ENCODE measurements around the gene PGM3.

DNA sequence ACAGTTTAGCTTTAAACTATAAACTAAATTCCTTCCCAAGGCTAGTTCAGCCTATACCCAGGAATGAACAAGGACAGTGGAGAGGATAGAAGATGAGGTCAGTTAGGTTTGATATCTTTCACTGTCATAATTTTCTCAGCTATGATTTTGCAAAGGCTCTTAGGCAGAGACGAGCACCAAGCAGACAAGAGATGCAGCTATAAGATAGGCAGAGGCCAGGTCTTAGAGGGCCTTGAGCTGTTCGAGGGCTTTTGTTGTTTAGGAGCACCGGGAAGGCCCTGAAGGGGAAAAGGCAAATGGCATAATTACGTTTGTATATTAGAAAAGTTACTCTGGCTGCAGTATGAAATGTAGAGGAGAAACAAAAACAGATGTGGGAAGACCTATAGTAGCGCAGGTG lies 65.8 kb downstream of the PGM3 start:
- TF ChIP-seq, protein P1, sequence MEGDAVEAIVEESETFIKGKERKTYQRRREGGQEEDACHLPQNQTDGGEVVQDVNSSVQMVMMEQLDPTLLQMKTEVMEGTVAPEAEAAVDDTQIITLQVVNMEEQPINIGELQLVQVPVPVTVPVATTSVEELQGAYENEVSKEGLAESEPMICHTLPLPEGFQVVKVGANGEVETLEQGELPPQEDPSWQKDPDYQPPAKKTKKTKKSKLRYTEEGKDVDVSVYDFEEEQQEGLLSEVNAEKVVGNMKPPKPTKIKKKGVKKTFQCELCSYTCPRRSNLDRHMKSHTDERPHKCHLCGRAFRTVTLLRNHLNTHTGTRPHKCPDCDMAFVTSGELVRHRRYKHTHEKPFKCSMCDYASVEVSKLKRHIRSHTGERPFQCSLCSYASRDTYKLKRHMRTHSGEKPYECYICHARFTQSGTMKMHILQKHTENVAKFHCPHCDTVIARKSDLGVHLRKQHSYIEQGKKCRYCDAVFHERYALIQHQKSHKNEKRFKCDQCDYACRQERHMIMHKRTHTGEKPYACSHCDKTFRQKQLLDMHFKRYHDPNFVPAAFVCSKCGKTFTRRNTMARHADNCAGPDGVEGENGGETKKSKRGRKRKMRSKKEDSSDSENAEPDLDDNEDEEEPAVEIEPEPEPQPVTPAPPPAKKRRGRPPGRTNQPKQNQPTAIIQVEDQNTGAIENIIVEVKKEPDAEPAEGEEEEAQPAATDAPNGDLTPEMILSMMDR (tag by site-specific recombination; IDR thresholded peaks at IDR 0.05) = no peak
- TF ChIP-seq ZNF624 (tag by site-specific recombination; IDR thresholded peaks at IDR 0.05) = no peak
- TF ChIP-seq REPIN1 (tag by site-specific recombination; IDR thresholded peaks at IDR 0.05; ENCODE audit: low read depth) = no peak
- TF ChIP-seq ZNF274 (IDR thresholded peaks at IDR 0.05; ENCODE audit: low read length) = no peak
- no peak for TF ChIP-seq ZNF274 (tag by site-specific recombination; IDR thresholded peaks at IDR 0.05; ENCODE audit: borderline replicate concordance)
- no peak for TF ChIP-seq ZBTB7A (tag by site-specific recombination; IDR thresholded peaks at IDR 0.05; ENCODE audit: low read depth)
- TF ChIP-seq, protein P2, sequence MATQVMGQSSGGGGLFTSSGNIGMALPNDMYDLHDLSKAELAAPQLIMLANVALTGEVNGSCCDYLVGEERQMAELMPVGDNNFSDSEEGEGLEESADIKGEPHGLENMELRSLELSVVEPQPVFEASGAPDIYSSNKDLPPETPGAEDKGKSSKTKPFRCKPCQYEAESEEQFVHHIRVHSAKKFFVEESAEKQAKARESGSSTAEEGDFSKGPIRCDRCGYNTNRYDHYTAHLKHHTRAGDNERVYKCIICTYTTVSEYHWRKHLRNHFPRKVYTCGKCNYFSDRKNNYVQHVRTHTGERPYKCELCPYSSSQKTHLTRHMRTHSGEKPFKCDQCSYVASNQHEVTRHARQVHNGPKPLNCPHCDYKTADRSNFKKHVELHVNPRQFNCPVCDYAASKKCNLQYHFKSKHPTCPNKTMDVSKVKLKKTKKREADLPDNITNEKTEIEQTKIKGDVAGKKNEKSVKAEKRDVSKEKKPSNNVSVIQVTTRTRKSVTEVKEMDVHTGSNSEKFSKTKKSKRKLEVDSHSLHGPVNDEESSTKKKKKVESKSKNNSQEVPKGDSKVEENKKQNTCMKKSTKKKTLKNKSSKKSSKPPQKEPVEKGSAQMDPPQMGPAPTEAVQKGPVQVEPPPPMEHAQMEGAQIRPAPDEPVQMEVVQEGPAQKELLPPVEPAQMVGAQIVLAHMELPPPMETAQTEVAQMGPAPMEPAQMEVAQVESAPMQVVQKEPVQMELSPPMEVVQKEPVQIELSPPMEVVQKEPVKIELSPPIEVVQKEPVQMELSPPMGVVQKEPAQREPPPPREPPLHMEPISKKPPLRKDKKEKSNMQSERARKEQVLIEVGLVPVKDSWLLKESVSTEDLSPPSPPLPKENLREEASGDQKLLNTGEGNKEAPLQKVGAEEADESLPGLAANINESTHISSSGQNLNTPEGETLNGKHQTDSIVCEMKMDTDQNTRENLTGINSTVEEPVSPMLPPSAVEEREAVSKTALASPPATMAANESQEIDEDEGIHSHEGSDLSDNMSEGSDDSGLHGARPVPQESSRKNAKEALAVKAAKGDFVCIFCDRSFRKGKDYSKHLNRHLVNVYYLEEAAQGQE (tag by site-specific recombination; IDR thresholded peaks at IDR 0.05) = no peak
- no peak for TF ChIP-seq PRDM1 (tag by site-specific recombination; IDR thresholded peaks at IDR 0.05)
- TF ChIP-seq ZNF433 (tag by site-specific recombination; IDR thresholded peaks at IDR 0.05; ENCODE audit: low read depth) = no peak

Data from HEK293 (cell line).